Duodenal mucosa (tissue), 2 donors: Measurements from ENCODE around the gene COL23A1.
"Not testable (repeated sequence)": the region's sequence is repeated elsewhere in the genome, so short reads cannot be mapped to it uniquely, and the experiment has no call there.

Experiments used
- H3K27ac ChIP-seq: one replicate; pipeline ENCODE4 v1.7.0; 2013; ENCODE audit warnings: low read depth, low read length
- H3K27me3 ChIP-seq, 2 donors: one replicate each; pipeline ENCODE4 v1.7.0; 2013; ENCODE audit warnings: low read length in 2 of 2, control low read depth in 1 of 2; ENCODE audit not compliant: insufficient read depth in 2 of 2, control insufficient read depth in 1 of 2
- H3K36me3 ChIP-seq, 2 donors: one replicate each; pipeline ENCODE4 v1.7.0; 2013; ENCODE audit warnings: low read length in 2 of 2, control low read depth in 1 of 2; ENCODE audit not compliant: insufficient read depth in 2 of 2, control insufficient read depth in 1 of 2
- H3K4me1 ChIP-seq, 2 donors: one replicate each; pipeline ENCODE4 v1.7.0; 2013; ENCODE audit warnings: low read length in 2 of 2, control low read depth in 1 of 2; ENCODE audit not compliant: insufficient read depth in 2 of 2, control insufficient read depth in 1 of 2
- H3K4me3 ChIP-seq, 2 donors: one replicate each; pipeline ENCODE4 v1.7.0; 2013; ENCODE audit warnings: low read length in 2 of 2, low read depth in 1 of 2
- H3K9ac ChIP-seq, 2 donors: one replicate each; pipeline ENCODE4 v1.7.0; 2013; ENCODE audit warnings: low read length in 2 of 2, low read depth in 1 of 2
- H3K9me3 ChIP-seq, 2 donors: one replicate each; pipeline ENCODE4 v1.7.0; 2013; ENCODE audit warnings: low read length in 2 of 2, control low read depth in 1 of 2; ENCODE audit not compliant: control insufficient read depth in 1 of 2

The COL23A1 gene

GRCh38 chr5:178259623-178260536 is 330.3 kb downstream of the COL23A1 start:
- Histone ChIP-seq H3K9me3 (no peaks in the 10 kb centered on the region), H3K36me3 (no peaks in the 10 kb centered on the region), H3K9ac (no peak overlapping the region), H3K27ac (no peak overlapping the region), H3K4me3 (no peak overlapping the region), H3K4me1 (no peaks in the 10 kb centered on the region), H3K27me3 (no peaks in the 10 kb centered on the region)

DNA sequence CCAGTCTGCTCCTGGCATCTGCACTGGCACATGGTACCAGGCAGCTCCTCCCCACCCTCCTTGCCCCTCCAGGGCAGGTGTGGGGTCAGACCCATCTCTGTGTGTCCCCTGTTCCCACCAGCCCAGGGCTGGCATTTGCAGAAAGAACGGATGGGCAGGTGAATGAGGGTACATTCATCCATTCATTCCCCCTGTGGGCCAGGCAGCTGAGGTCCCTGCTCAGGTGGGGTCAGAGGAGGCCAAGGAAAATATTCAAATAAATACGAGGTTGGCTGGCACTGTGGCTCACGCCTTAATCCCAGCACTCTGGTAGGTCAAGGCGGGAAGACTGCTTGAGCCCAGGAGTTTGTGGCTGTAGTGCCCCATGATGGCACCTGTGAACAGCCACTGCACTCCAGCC is 332.5 kb downstream of the COL23A1 start:
- Histone ChIP-seq H3K36me3 (no peaks in the 10 kb centered on the region), H3K9ac (no peak overlapping the region), H3K27ac (no peak overlapping the region), H3K27me3 (no peaks in the 10 kb centered on the region), H3K4me3 (no peak overlapping the region), H3K4me1 (no peaks in the 10 kb centered on the region), H3K9me3 (no peaks in the 10 kb centered on the region)

DNA sequence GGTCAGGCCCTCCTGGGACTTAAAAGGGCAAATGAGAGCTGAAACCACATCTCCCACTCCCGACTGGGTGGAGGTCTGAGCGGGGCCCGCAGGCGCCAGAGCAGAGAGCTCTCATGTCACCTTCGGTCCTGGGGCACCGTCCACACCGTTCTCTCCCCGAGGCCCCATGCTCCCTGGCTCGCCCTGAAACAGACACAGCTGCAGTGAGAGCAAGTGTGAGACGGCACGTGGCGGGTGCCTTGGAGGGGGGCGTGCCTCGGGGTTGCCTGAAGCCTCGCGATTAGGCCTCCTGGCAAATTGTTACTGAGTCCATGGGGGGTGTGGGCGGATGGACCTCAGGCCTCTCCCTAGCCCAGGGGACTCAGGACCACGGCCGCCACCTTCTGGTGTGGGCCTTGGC is 333.4 kb downstream of the COL23A1 start:
- no peak overlapping the region for H3K4me3 ChIP-seq
- no peaks in the 10 kb centered on the region for H3K36me3 ChIP-seq
- no peaks in the 10 kb centered on the region for H3K4me1 ChIP-seq
- H3K27ac ChIP-seq = no peak overlapping the region
- H3K9ac ChIP-seq = no peak overlapping the region
- no peaks in the 10 kb centered on the region for H3K27me3 ChIP-seq
- H3K9me3 ChIP-seq = no peaks in the 10 kb centered on the region

- not testable (repeated sequence) for H3K9me3 ChIP-seq, H3K27ac ChIP-seq, H3K36me3 ChIP-seq, H3K27me3 ChIP-seq, H3K4me1 ChIP-seq, H3K4me3 ChIP-seq, H3K9ac ChIP-seq
Measured at GRCh38 chr5:178253632-178254031, 336.6 kb downstream of the COL23A1 start.

DNA sequence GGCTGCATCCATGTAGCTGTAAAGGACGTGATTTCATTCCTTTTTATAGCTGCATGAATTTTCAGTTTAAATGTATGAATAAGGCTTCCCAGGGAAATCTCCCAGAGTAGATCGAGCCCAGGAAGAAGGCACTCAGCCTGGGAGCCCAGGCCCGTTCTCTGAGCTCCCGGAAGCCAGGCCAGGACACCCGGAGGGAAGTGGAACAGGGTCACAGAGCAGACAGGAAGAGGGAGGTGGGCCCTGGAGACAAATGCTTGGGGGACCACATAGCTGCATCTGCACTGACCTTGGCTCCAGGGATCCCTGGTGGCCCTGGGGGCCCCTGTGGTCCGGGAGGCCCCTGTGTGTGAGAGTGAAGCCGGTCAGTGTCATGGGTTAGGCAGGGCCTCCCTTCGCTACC is 337.9 kb downstream of the COL23A1 start:
- H3K36me3 ChIP-seq = no peaks in the 10 kb centered on the region
- no peak overlapping the region for H3K27ac ChIP-seq
- no peaks in the 10 kb centered on the region for H3K27me3 ChIP-seq
- H3K4me1 ChIP-seq = no peaks in the 10 kb centered on the region
- no peak overlapping the region for H3K4me3 ChIP-seq
- H3K9me3 ChIP-seq = no peaks in the 10 kb centered on the region
- H3K9ac ChIP-seq = no peak overlapping the region

GRCh38 chr5:178250263-178250662 is 339.9 kb downstream of the COL23A1 start:
- Histone ChIP-seq H3K27me3 (no peaks in the 10 kb centered on the region), H3K4me1 (no peaks in the 10 kb centered on the region), H3K27ac (no peak overlapping the region), H3K36me3 (no peaks in the 10 kb centered on the region), H3K9ac (no peak overlapping the region), H3K9me3 (no peaks in the 10 kb centered on the region), H3K4me3 (no peak overlapping the region)

DNA sequence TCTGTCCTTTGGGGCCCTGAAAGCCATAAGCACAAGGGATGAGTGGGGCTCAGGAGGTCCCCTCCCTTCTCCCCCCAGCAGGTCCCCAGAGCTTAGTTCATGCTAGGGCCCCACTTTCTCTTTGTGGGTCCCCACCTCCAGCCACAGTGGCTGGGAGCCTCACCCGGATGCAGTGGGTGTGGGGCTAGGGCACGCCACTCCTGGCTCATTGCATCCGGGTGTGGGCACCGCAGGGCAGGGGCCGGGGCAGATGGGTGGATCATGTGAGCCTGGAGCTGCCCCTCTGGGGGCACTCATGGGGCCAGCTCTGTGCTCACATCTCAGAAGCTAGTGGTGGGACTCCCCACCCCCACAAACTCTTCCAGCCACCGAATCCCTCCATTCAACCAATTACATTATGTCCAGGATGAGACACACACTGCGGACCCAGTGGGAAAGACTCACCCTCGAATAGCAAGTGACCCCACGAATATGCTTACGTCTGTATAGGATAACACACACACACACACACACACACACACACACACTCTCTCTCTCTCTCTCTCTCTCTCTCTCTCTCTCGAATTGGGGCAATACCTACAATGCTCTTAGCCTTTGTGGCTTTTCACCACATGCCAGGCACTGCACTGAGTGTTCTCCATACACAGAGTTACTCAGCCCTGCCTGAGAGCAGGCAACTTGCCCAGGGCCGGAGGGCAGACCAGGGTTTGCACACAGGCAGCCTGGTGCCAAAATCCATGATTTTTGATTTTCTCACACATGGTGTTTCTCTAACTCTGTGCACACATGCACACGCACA is 340.8 kb downstream of the COL23A1 start:
- Histone ChIP-seq H3K27me3 (no peaks in the 10 kb centered on the region), H3K36me3 (no peaks in the 10 kb centered on the region), H3K9ac (no peak overlapping the region), H3K9me3 (no peaks in the 10 kb centered on the region), H3K27ac (no peak overlapping the region), H3K4me3 (no peak overlapping the region), H3K4me1 (no peaks in the 10 kb centered on the region)

GRCh38 chr5:178248750-178249149 is 341.4 kb downstream of the COL23A1 start:
- Histone ChIP-seq H3K9me3 (no peaks in the 10 kb centered on the region), H3K27me3 (no peaks in the 10 kb centered on the region), H3K36me3 (no peaks in the 10 kb centered on the region), H3K4me3 (no peak overlapping the region), H3K9ac (no peak overlapping the region), H3K27ac (no peak overlapping the region), H3K4me1 (no peaks in the 10 kb centered on the region)

DNA sequence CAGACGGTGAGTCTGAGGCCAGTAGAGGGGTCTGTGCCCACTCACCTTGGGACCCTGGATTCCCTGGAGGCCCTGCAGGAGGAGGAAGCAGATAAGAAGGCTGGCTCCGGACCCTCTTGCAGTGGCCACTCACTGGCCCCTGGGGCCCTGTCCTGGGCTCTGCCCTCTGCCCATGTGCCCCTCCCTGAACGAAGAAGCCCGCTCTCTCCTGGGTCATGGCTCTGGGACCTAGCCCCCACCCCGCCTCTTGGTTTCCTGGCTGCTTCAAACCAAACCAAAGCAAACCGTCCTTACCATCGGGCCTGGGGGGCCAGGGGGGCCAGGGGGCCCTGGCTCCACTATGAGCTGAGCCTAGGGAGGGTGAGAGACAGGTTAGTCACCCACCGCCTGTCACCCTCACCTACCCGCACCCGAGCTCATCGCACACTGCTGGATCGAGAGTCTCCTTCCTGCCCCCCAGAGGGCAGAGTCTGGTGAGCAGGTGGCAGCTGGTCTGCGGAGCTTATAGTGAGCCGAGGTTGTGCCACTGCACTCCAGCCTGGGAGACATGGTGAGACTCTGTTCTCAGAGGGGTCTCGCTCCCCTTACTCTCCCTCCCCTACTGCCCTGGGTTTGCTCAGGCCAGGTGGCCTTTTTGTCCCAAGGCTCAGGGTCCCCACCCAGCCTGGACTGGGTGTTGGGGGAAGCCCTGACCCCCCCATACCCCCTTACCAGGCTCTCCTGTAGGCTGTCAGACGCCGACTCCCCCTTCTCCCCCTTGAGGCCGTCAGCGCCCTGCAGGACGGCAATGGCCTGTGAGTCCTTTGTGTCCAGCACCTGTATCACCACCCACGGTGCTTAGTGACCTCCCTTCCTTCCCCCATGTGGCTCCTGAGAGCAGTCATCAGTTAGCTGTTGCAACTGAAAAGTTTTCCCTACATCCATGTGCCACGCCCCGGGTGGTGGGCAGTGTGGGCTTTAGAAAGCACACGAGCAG is 342.4 kb downstream of the COL23A1 start:
- no peaks in the 10 kb centered on the region for H3K27me3 ChIP-seq
- no peaks in the 10 kb centered on the region for H3K4me1 ChIP-seq
- H3K9me3 ChIP-seq = no peaks in the 10 kb centered on the region
- H3K27ac ChIP-seq = no peak overlapping the region
- no peaks in the 10 kb centered on the region for H3K36me3 ChIP-seq
- no peak overlapping the region for H3K9ac ChIP-seq
- no peak overlapping the region for H3K4me3 ChIP-seq
